C4-2B (cell line): Measurements from ENCODE around the gene TUBB2A.

Experiments
- CTCF ChIP-seq: fragments of 450-650 bp; conservative IDR thresholded peaks from 2 replicates; pipeline ENCODE4 v1.5.1; 2017; ENCODE audit warnings: mild to moderate bottlenecking
- ZFX ChIP-seq: fragments of 450-650 bp; IDR thresholded peaks from 2 replicates; pipeline ENCODE4 v1.6.1; 2017

- TF ChIP-seq CTCF (no peak), ZFX (no peak)
Measured at GRCh38 chr6:3138341-3138740, 19.0 kb downstream of the TUBB2A start.
